MM.1S (cell line): ENCODE results near the gene CTAG1B.
"Not testable (repeated sequence)": the region's sequence is repeated elsewhere in the genome, so short reads cannot be mapped to it uniquely, and the experiment has no call there.

Experiments
- CTCF ChIP-seq: fragments of 300-600 bp; sonication (generic); IDR thresholded peaks from 2 replicates; pipeline ENCODE4 v1.5.1; 2016; ENCODE audit warnings: antibody characterized with exemption, low read length, mixed read lengths
- EZH2phosphoT487 ChIP-seq: fragments of 300-600 bp; sonication (generic); IDR thresholded peaks from 2 replicates; pipeline ENCODE4 v1.6.1; 2018; ENCODE audit warnings: antibody characterized with exemption, low read length

DNA sequence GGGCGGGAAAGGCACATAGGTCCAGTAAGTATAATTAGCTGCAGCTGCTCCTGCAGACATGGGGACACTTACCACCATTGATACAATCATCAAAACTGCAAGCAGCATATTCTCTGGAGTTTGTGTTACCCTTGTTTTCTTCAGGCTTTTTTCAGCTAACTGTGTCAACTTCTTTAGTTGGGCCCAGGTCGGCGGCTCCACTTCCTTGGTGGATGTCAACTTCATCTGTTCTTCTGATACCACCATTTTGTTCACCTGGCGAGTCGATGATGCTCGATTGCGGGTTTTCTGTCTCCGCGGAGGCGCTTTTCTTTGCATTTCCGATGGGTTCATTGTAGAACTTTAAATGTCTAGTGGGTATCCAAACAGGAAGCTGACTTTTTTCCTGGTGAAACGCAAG lies 7.9 kb downstream of the CTAG1B start:
- not testable (repeated sequence) for TF ChIP-seq CTCF, EZH2phosphoT487
